ENCODE measurements around the gene RNF186. TPM values are rescaled to one million over a fixed set of nuclear protein-coding genes. Genes with fewer than 3 reads are reported as not detected.

The RNF186 gene
- total RNA-seq, 5 donors from 2014 or later (not counting 1 experiment from before 2014, with no cell fraction given) = not detected

GRCh38 chr1:19770436-19771190 lies 44.5 kb downstream of the RNF186 start:
- H3K4me1 ChIP-seq (ENCODE audit: control insufficient read depth in 1 of 2, extremely low read depth in 1 of 2, insufficient read depth in 2 of 2, low read length in 2 of 2) = no peaks in the 10 kb centered on the region
- Mint-ChIP-seq H3K9me3 (no peaks in the 10 kb centered on the region), H3K27me3 (no peaks in the 10 kb centered on the region), H3K4me3 (no peak overlapping the region), H3K27ac (no peak overlapping the region), H3K36me3 (peaks cover 62% of the 10 kb centered on the region), H3K4me1 (peaks cover 0 to 4% (median 3%) of the 10 kb centered on the region in 3 donors)
- no peak for DNase-seq
- H3K27ac ChIP-seq (ENCODE audit: low read length) = no peak overlapping the region
- H3K9me3 ChIP-seq = no peaks in the 10 kb centered on the region
- 79% methylated on average over 5 of the region's 10 CpGs for WGBS (ENCODE audit: insufficient coverage)
- no peak for ATAC-seq (replicated peaks in 1 of 4)
- POLR2A ChIA-PET = no interaction called here
- H3K4me3 ChIP-seq (ENCODE audit: control insufficient read depth in 1 of 2, extremely low read depth in 1 of 2, low read length in 1 of 2) = no peak overlapping the region
- peaks cover 5 to 55% of the 10 kb centered on the region in 2 donors for H3K36me3 ChIP-seq (ENCODE audit: control insufficient read depth in 2 of 2, extremely low read depth in 1 of 2, insufficient read depth in 1 of 2, low read length in 1 of 2)
- CTCF ChIA-PET = no interaction called here
- H3K27me3 ChIP-seq (replicated peaks in 1 of 2; ENCODE audit: control insufficient read depth in 2 of 2, extremely low read depth in 1 of 2, insufficient read depth in 2 of 2, low read length in 1 of 2) = no peaks in the 10 kb centered on the region

- H3K9me3 ChIP-seq = no peaks in the 10 kb centered on the region
- Mint-ChIP-seq H3K27ac (no peak overlapping the region), H3K9me3 (no peaks in the 10 kb centered on the region), H3K4me3 (no peak overlapping the region), H3K36me3 (peaks cover 61% of the 10 kb centered on the region), H3K27me3 (no peaks in the 10 kb centered on the region), H3K4me1 (peaks cover 0 to 7% (median 3%) of the 10 kb centered on the region in 3 donors)
- H3K27ac ChIP-seq (ENCODE audit: low read length) = no peak overlapping the region
- DNase-seq = no peak
- H3K4me3 ChIP-seq (ENCODE audit: control insufficient read depth in 1 of 2, extremely low read depth in 1 of 2, low read length in 1 of 2) = no peak overlapping the region
- peaks cover 5 to 56% of the 10 kb centered on the region in 2 donors for H3K36me3 ChIP-seq (ENCODE audit: control insufficient read depth in 2 of 2, extremely low read depth in 1 of 2, insufficient read depth in 1 of 2, low read length in 1 of 2)
- H3K4me1 ChIP-seq (ENCODE audit: control insufficient read depth in 1 of 2, extremely low read depth in 1 of 2, insufficient read depth in 2 of 2, low read length in 2 of 2) = no peaks in the 10 kb centered on the region
- WGBS (ENCODE audit: insufficient coverage) = 88% methylated on average over 8 of the region's 10 CpGs
- CTCF ChIA-PET = no interaction called here
- no peak for ATAC-seq (replicated peaks in 1 of 4)
- H3K27me3 ChIP-seq (replicated peaks in 1 of 2; ENCODE audit: control insufficient read depth in 2 of 2, extremely low read depth in 1 of 2, insufficient read depth in 2 of 2, low read length in 1 of 2) = no peaks in the 10 kb centered on the region
- POLR2A ChIA-PET = no interaction called here
Observed at GRCh38 chr1:19769211-19769932, 45.7 kb downstream of the RNF186 start.

GRCh38 chr1:19768353-19769210 lies 46.5 kb downstream of the RNF186 start:
- H3K27me3 Mint-ChIP-seq = no peaks in the 10 kb centered on the region
- H3K36me3 ChIP-seq (ENCODE audit: control insufficient read depth in 2 of 2, extremely low read depth in 1 of 2, insufficient read depth in 1 of 2, low read length in 1 of 2) = peaks cover 5 to 54% of the 10 kb centered on the region in 2 donors
- CTCF ChIA-PET = no interaction called here
- H3K9me3 Mint-ChIP-seq = no peaks in the 10 kb centered on the region
- POLR2A ChIA-PET = no interaction called here
- ATAC-seq (replicated peaks in 1 of 4) (no peak), DNase-seq (no peak)
- no peak overlapping the region for H3K4me3 ChIP-seq (ENCODE audit: control insufficient read depth in 1 of 2, extremely low read depth in 1 of 2, low read length in 1 of 2)
- 97% methylated on average over 14 of the region's 18 CpGs for WGBS (ENCODE audit: insufficient coverage)
- no peak overlapping the region for H3K27ac Mint-ChIP-seq
- no peak overlapping the region for H3K27ac ChIP-seq (ENCODE audit: low read length)
- peaks cover 55% of the 10 kb centered on the region for H3K36me3 Mint-ChIP-seq
- H3K27me3 ChIP-seq (replicated peaks in 1 of 2; ENCODE audit: control insufficient read depth in 2 of 2, extremely low read depth in 1 of 2, insufficient read depth in 2 of 2, low read length in 1 of 2) = no peaks in the 10 kb centered on the region
- H3K9me3 ChIP-seq = no peaks in the 10 kb centered on the region
- no peaks in the 10 kb centered on the region for H3K4me1 ChIP-seq (ENCODE audit: control insufficient read depth in 1 of 2, extremely low read depth in 1 of 2, insufficient read depth in 2 of 2, low read length in 2 of 2)
- no peak overlapping the region for H3K4me3 Mint-ChIP-seq
- H3K4me1 Mint-ChIP-seq = peaks cover 0 to 7% (median 3%) of the 10 kb centered on the region in 3 donors

GRCh38 chr1:19765623-19766022 lies 49.5 kb downstream of the RNF186 start:
- Mint-ChIP-seq H3K36me3 (peaks cover 37% of the 10 kb centered on the region), H3K9me3 (no peaks in the 10 kb centered on the region), H3K27me3 (no peaks in the 10 kb centered on the region), H3K4me3 (no peak overlapping the region), H3K27ac (peak overlapping the region in 1 of 2 donors; percentile 1), H3K4me1 (peaks cover 0 to 7% (median 3%) of the 10 kb centered on the region in 3 donors)
- Histone ChIP-seq H3K27ac (ENCODE audit: low read length) (no peak overlapping the region), H3K36me3 (ENCODE audit: control insufficient read depth in 2 of 2, extremely low read depth in 1 of 2, insufficient read depth in 1 of 2, low read length in 1 of 2) (peaks cover 3 to 34% of the 10 kb centered on the region in 2 donors), H3K4me3 (ENCODE audit: control insufficient read depth in 1 of 2, extremely low read depth in 1 of 2, low read length in 1 of 2) (no peak overlapping the region), H3K4me1 (ENCODE audit: control insufficient read depth in 1 of 2, extremely low read depth in 1 of 2, insufficient read depth in 2 of 2, low read length in 2 of 2) (no peaks in the 10 kb centered on the region), H3K27me3 (replicated peaks in 1 of 2; ENCODE audit: control insufficient read depth in 2 of 2, extremely low read depth in 1 of 2, insufficient read depth in 2 of 2, low read length in 1 of 2) (no peaks in the 10 kb centered on the region), H3K9me3 (no peaks in the 10 kb centered on the region)
- ATAC-seq (replicated peaks in 1 of 4) = peak in 1 of 4 experiments; percentile 35
- ChIA-PET CTCF (no interaction called here), POLR2A (no interaction called here)
- 67% methylated on average over 6 of the region's 10 CpGs for WGBS (ENCODE audit: insufficient coverage)
- DNase-seq = peak in 1 of 35 experiments; percentile 1

- Histone ChIP-seq H3K4me1 (ENCODE audit: control insufficient read depth in 1 of 2, extremely low read depth in 1 of 2, insufficient read depth in 2 of 2, low read length in 2 of 2) (no peaks in the 10 kb centered on the region), H3K27me3 (replicated peaks in 1 of 2; ENCODE audit: control insufficient read depth in 2 of 2, extremely low read depth in 1 of 2, insufficient read depth in 2 of 2, low read length in 1 of 2) (no peaks in the 10 kb centered on the region), H3K4me3 (ENCODE audit: control insufficient read depth in 1 of 2, extremely low read depth in 1 of 2, low read length in 1 of 2) (no peak overlapping the region), H3K36me3 (ENCODE audit: control insufficient read depth in 2 of 2, extremely low read depth in 1 of 2, insufficient read depth in 1 of 2, low read length in 1 of 2) (peaks cover 3 to 26% of the 10 kb centered on the region in 2 donors), H3K9me3 (no peaks in the 10 kb centered on the region), H3K27ac (ENCODE audit: low read length) (no peak overlapping the region)
- H3K27me3 Mint-ChIP-seq = no peaks in the 10 kb centered on the region
- no peak overlapping the region for H3K27ac Mint-ChIP-seq
- H3K36me3 Mint-ChIP-seq = peaks cover 31% of the 10 kb centered on the region
- peak in 1 of 4 experiments; percentile 29 for ATAC-seq (replicated peaks in 1 of 4)
- H3K9me3 Mint-ChIP-seq = no peaks in the 10 kb centered on the region
- 70% methylated on average over 5 of the region's 5 CpGs for WGBS (ENCODE audit: insufficient coverage)
- H3K4me1 Mint-ChIP-seq = peaks cover 0 to 7% (median 3%) of the 10 kb centered on the region in 3 donors
- POLR2A ChIA-PET = no interaction called here
- H3K4me3 Mint-ChIP-seq = no peak overlapping the region
- DNase-seq = no peak
- CTCF ChIA-PET = no interaction called here
Observed at GRCh38 chr1:19764848-19765247, 50.2 kb downstream of the RNF186 start.
